Measurements from ENCODE around the gene CDH13.

Gene CDH13

GRCh38 chr16:83515395-83515794 lies 888.6 kb downstream of the CDH13 start:
- no peak for DNase-seq (ENCODE audit: low read depth)

GRCh38 chr16:83516931-83517330 lies 890.2 kb downstream of the CDH13 start:
- DNase-seq (ENCODE audit: low read depth): no peak

- DNase-seq (ENCODE audit: low read depth): no peak
Observed at GRCh38 chr16:83517398-83517797, 890.6 kb downstream of the CDH13 start.

- no peak for DNase-seq (ENCODE audit: low read depth)
Observed at GRCh38 chr16:83520596-83520995, 893.8 kb downstream of the CDH13 start.

- no peak for DNase-seq (ENCODE audit: low read depth)
Observed at GRCh38 chr16:83530293-83530692, 903.5 kb downstream of the CDH13 start.

GRCh38 chr16:83532634-83533033 lies 905.9 kb downstream of the CDH13 start:
- no peak for DNase-seq (ENCODE audit: low read depth)

- no peak for DNase-seq (ENCODE audit: low read depth)
Observed at GRCh38 chr16:83533193-83533592, 906.4 kb downstream of the CDH13 start.

GRCh38 chr16:83538707-83539106 lies 911.9 kb downstream of the CDH13 start:
- DNase-seq (ENCODE audit: low read depth): no peak

- DNase-seq (ENCODE audit: low read depth): no peak
Observed at GRCh38 chr16:83539736-83540490, 913.1 kb downstream of the CDH13 start.

- no peak for DNase-seq (ENCODE audit: low read depth)
Observed at GRCh38 chr16:83541231-83541630, 914.5 kb downstream of the CDH13 start.

GRCh38 chr16:83542491-83542890 lies 915.7 kb downstream of the CDH13 start:
- DNase-seq (ENCODE audit: low read depth): no peak

- DNase-seq (ENCODE audit: low read depth): no peak
Observed at GRCh38 chr16:83549316-83550182, 922.8 kb downstream of the CDH13 start.

GRCh38 chr16:83550183-83550569 lies 923.4 kb downstream of the CDH13 start:
- no peak for DNase-seq (ENCODE audit: low read depth)

GRCh38 chr16:83552228-83552627 lies 925.5 kb downstream of the CDH13 start:
- DNase-seq (ENCODE audit: low read depth): no peak

- DNase-seq (ENCODE audit: low read depth): no peak
Observed at GRCh38 chr16:83552930-83553329, 926.2 kb downstream of the CDH13 start.

- DNase-seq (ENCODE audit: low read depth): no peak
Observed at GRCh38 chr16:83554096-83554495, 927.3 kb downstream of the CDH13 start.

GRCh38 chr16:83554540-83554939 lies 927.8 kb downstream of the CDH13 start:
- no peak for DNase-seq (ENCODE audit: low read depth)

- DNase-seq (ENCODE audit: low read depth): no peak
Observed at GRCh38 chr16:83561876-83562275, 935.1 kb downstream of the CDH13 start.

- DNase-seq (ENCODE audit: low read depth): no peak
Observed at GRCh38 chr16:83568345-83568744, 941.6 kb downstream of the CDH13 start.

- no peak for DNase-seq (ENCODE audit: low read depth)
Observed at GRCh38 chr16:83574388-83574787, 947.6 kb downstream of the CDH13 start.

- no peak for DNase-seq (ENCODE audit: low read depth)
Observed at GRCh38 chr16:83577078-83577745, 950.4 kb downstream of the CDH13 start.

- no peak for DNase-seq (ENCODE audit: low read depth)
Observed at GRCh38 chr16:83578171-83578570, 951.4 kb downstream of the CDH13 start.

GRCh38 chr16:83579027-83579426 lies 952.3 kb downstream of the CDH13 start:
- no peak for DNase-seq (ENCODE audit: low read depth)

Data from stimulated activated CD8-positive, alpha-beta memory T cell treated with anti-CD3 and anti-CD28 coated beads, Interleukin-12 subunit alpha, Interleukin-12 subunit beta, amount 100 ng/mL, for 4 hours (primary cell).